GM18519 (cell line): ENCODE data around the gene SNX25.

Source experiments
- ATAC-seq: cut with Tn5 transposase; IDR thresholded peaks from one replicate; pipeline ENCODE4 v1.9.1; 2021; ENCODE audit warnings: mild to moderate bottlenecking, moderate library complexity; ENCODE audit not compliant: unreplicated experiment, low FRiP score

The SNX25 gene

GRCh38 chr4:185395238-185395955 is 186.0 kb downstream of the SNX25 start, which contains the start of gene LRP2BP:
Gene LRP2BP, minus strand, starts transcription at chr4:185395924. Its CDS starts 17,738 bp downstream, at chr4:185378186.
- ATAC-seq = no peak

GRCh38 chr4:185395956-185396723 is 186.7 kb downstream of the SNX25 start:
- peak; percentile 61 for ATAC-seq

GRCh38 chr4:185396724-185397385 is 187.5 kb downstream of the SNX25 start, which contains the start of gene ANKRD37:
Gene ANKRD37, plus strand, starts transcription at chr4:185396841. Its CDS starts 83 bp downstream, at chr4:185396924.
- no peak for ATAC-seq

GRCh38 chr4:185398618-185399017 is 189.2 kb downstream of the SNX25 start:
- no peak for ATAC-seq

GRCh38 chr4:185399466-185399865 is 190.1 kb downstream of the SNX25 start:
- ATAC-seq = no peak

GRCh38 chr4:185404031-185404430 is 194.6 kb downstream of the SNX25 start:
- ATAC-seq = no peak

- peak; percentile 65 for ATAC-seq
Observed at GRCh38 chr4:185405296-185405999, 196.1 kb downstream of the SNX25 start.

- ATAC-seq = no peak
Observed at GRCh38 chr4:185408432-185408831, 199.0 kb downstream of the SNX25 start.

GRCh38 chr4:185411849-185412248 is 202.5 kb downstream of the SNX25 start:
- ATAC-seq = no peak

GRCh38 chr4:185412412-185412811 is 203.0 kb downstream of the SNX25 start:
- ATAC-seq = no peak
